C4-2B (cell line): ENCODE measurements around the gene STAT6.
"Not testable (repeated sequence)": the region's sequence is repeated elsewhere in the genome, so short reads cannot be mapped to it uniquely, and the experiment has no call there.

ENCODE experiments used
- H3K27ac ChIP-seq: fragments of 450-650 bp; 2 replicates; pipeline ENCODE4 v1.5.1; 2017
- CTCF ChIP-seq: fragments of 450-650 bp; conservative IDR thresholded peaks from 2 replicates; pipeline ENCODE4 v1.5.1; 2017; ENCODE audit warnings: mild to moderate bottlenecking
- ZFX ChIP-seq: fragments of 450-650 bp; IDR thresholded peaks from 2 replicates; pipeline ENCODE4 v1.6.1; 2017

The STAT6 gene

GRCh38 chr12:57066245-57066644 is 44.9 kb downstream of the STAT6 start:
- no peak for TF ChIP-seq CTCF
- TF ChIP-seq ZFX = no peak
- no peak overlapping the region for H3K27ac ChIP-seq

- H3K27ac ChIP-seq = no peak overlapping the region
- no peak for TF ChIP-seq CTCF
Observed at GRCh38 chr12:57063991-57064685, 47.0 kb downstream of the STAT6 start.

- H3K27ac ChIP-seq = no peak overlapping the region
- TF ChIP-seq CTCF = no peak
- TF ChIP-seq ZFX = no peak
Observed at GRCh38 chr12:57058454-57058853, 52.7 kb downstream of the STAT6 start.

- no peak overlapping the region for H3K27ac ChIP-seq
- no peak for TF ChIP-seq ZFX
- no peak for TF ChIP-seq CTCF
Observed at GRCh38 chr12:57057067-57057751, 54.0 kb downstream of the STAT6 start.

- H3K27ac ChIP-seq = no peak overlapping the region
- TF ChIP-seq CTCF (no peak), ZFX (no peak)
Observed at GRCh38 chr12:57055824-57056223, 55.3 kb downstream of the STAT6 start.

- not testable (repeated sequence) for H3K27ac ChIP-seq
Observed at GRCh38 chr12:57053901-57054300, 57.3 kb downstream of the STAT6 start.

- H3K27ac ChIP-seq = not testable (repeated sequence)
Observed at GRCh38 chr12:57053146-57053545, 58.0 kb downstream of the STAT6 start.

- no peak for TF ChIP-seq ZFX
- no peak for TF ChIP-seq CTCF
- no peak overlapping the region for H3K27ac ChIP-seq
Observed at GRCh38 chr12:57051011-57051410, 60.2 kb downstream of the STAT6 start.
